ENCODE data around the gene GREB1L. TPM values are rescaled to one million over a fixed set of nuclear protein-coding genes. Genes with fewer than 3 reads are reported as not detected.

GREB1L gene

GRCh38 chr18:21559195-21559594, 317.2 kb downstream of the GREB1L start:
- Histone ChIP-seq H2AFZ (ENCODE audit: low read length) (no peak overlapping the region), H4K91ac (ENCODE audit: low read depth, low read length, poor library complexity) (no peak overlapping the region), H3K27ac (replicated peaks; ENCODE audit: low read length) (no peak overlapping the region), H3K23ac (ENCODE audit: low read depth, low read length, poor library complexity) (no peak overlapping the region), H3K18ac (ENCODE audit: low read length) (no peak overlapping the region), H3K4me3 (ENCODE audit: low read length in 2 of 2) (no peak overlapping the region), H3K9ac (ENCODE audit: low read depth, low read length, poor library complexity) (no peak overlapping the region), H3K4me1 (ENCODE audit: control insufficient read depth in 2 of 2, insufficient read depth in 1 of 2, low read depth in 1 of 2, low read length in 2 of 2) (no peaks in the 10 kb centered on the region), H2BK5ac (ENCODE audit: low read length) (no peak overlapping the region), H3K9me3 (replicated peaks in 1 of 2; ENCODE audit: control insufficient read depth in 2 of 2, insufficient read depth in 1 of 2, low read depth in 1 of 2, low read length in 2 of 2) (no peaks in the 10 kb centered on the region), H2BK15ac (ENCODE audit: low read length) (no peak overlapping the region), H2AK5ac (ENCODE audit: low read depth, low read length) (no peak overlapping the region), H3K79me1 (ENCODE audit: low read depth, low read length) (no peaks in the 10 kb centered on the region), H3K27me3 (ENCODE audit: control insufficient read depth in 3 of 3, insufficient read depth in 3 of 3, low read depth in 1 of 3, low read length in 3 of 3) (no peaks in the 10 kb centered on the region), H3K36me3 (replicated peaks in 1 of 2; ENCODE audit: control insufficient read depth in 2 of 2, insufficient read depth in 2 of 2, low read length in 2 of 2) (peaks cover 5 to 87% of the 10 kb centered on the region in 2 donors), H2BK120ac (ENCODE audit: low read depth, low read length) (no peak overlapping the region), H3K4ac (ENCODE audit: low read length) (no peak overlapping the region), H4K8ac (ENCODE audit: low read depth, low read length) (no peak overlapping the region), H3K4me2 (ENCODE audit: insufficient read depth, low read length, poor library complexity, severe bottlenecking) (no peak overlapping the region), H2BK12ac (ENCODE audit: low read length) (no peak overlapping the region), H3K14ac (ENCODE audit: low read length) (no peak overlapping the region)
- no peak for DNase-seq (ENCODE audit: low spot score)

DNA sequence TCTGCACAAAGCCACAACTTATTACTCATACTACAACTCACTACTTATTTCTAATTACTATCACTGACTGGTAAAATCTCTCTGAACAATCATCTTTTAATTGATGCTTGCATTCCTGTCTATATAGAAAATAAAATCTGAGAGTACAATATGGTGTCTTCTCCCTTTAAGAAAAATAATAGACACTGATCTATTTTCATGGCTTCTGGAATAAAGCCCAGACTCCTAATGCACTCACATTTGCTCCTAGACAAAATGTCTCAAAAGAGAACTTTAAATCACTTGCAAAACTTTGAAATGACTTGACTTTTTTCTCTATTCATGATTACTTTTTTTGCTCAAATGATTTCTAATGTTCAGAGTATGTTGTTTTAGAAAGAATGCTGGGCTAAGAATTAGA, 329.7 kb downstream of the GREB1L start:
- Histone ChIP-seq H3K79me1 (ENCODE audit: low read depth, low read length) (no peaks in the 10 kb centered on the region), H3K14ac (ENCODE audit: low read length) (no peak overlapping the region), H2BK15ac (ENCODE audit: low read length) (no peak overlapping the region), H2AFZ (ENCODE audit: low read length) (no peak overlapping the region), H3K27ac (replicated peaks; ENCODE audit: low read length) (no peak overlapping the region), H2BK5ac (ENCODE audit: low read length) (no peak overlapping the region), H3K27me3 (ENCODE audit: control insufficient read depth in 3 of 3, insufficient read depth in 3 of 3, low read depth in 1 of 3, low read length in 3 of 3) (no peaks in the 10 kb centered on the region), H3K23ac (ENCODE audit: low read depth, low read length, poor library complexity) (no peak overlapping the region), H3K4me2 (ENCODE audit: insufficient read depth, low read length, poor library complexity, severe bottlenecking) (no peak overlapping the region), H3K4me3 (ENCODE audit: low read length in 2 of 2) (no peak overlapping the region), H3K18ac (ENCODE audit: low read length) (no peak overlapping the region), H3K4me1 (ENCODE audit: control insufficient read depth in 2 of 2, insufficient read depth in 1 of 2, low read depth in 1 of 2, low read length in 2 of 2) (no peaks in the 10 kb centered on the region), H3K4ac (ENCODE audit: low read length) (no peak overlapping the region), H2BK120ac (ENCODE audit: low read depth, low read length) (no peak overlapping the region), H2BK12ac (ENCODE audit: low read length) (no peak overlapping the region), H2AK5ac (ENCODE audit: low read depth, low read length) (no peak overlapping the region), H3K9ac (ENCODE audit: low read depth, low read length, poor library complexity) (no peak overlapping the region), H4K91ac (ENCODE audit: low read depth, low read length, poor library complexity) (no peak overlapping the region), H3K36me3 (replicated peaks in 1 of 2; ENCODE audit: control insufficient read depth in 2 of 2, insufficient read depth in 2 of 2, low read length in 2 of 2) (peaks cover 7 to 88% of the 10 kb centered on the region in 2 donors), H3K9me3 (replicated peaks in 1 of 2; ENCODE audit: control insufficient read depth in 2 of 2, insufficient read depth in 1 of 2, low read depth in 1 of 2, low read length in 2 of 2) (no peaks in the 10 kb centered on the region), H4K8ac (ENCODE audit: low read depth, low read length) (no peak overlapping the region)
- DNase-seq (ENCODE audit: low spot score): no peak

Small RNAs within 50 kb of the gene (small RNA-seq; reads per million reads assigned to genes)
- gene RF00603 (ENCODE audit: insufficient read depth): not detected
